Measurements from ENCODE around the gene COL6A2. TPM values are rescaled to one million over a fixed set of nuclear protein-coding genes. Genes with fewer than 3 reads are reported as not detected.
A peak's percentile ranks its signal among the peaks of the same experiment; 100 is the strongest.
"Not testable (repeated sequence)": the region's sequence is repeated elsewhere in the genome, so short reads cannot be mapped to it uniquely, and the experiment has no call there.

The COL6A2 gene
- total RNA-seq, 1 donor from 2014 or later: 18.5 TPM

DNA sequence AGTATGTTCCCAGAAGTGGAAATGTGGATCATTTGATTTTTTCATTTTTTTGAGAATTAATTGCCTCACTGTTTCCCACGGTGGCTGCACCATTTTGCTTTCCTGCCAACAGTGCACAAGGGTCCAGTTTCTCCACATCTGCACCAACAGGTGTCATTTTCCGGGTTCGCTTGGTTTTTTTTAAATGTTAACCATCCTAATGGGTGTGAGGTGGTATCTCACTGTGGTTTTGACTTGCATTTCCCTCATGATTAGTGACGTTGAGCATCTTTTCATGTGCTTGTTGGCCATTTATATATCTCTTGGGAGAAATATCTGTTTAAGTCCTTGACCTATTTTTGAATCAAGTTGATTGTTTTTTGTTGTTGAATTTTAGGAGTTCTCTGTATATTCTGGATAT is 3.0 kb downstream of the COL6A2 start:
- Mint-ChIP-seq H3K27me3 (ENCODE audit: low read depth) (peaks cover 62% of the 10 kb centered on the region), H3K27ac (ENCODE audit: unreplicated experiment) (no peak overlapping the region), H3K4me3 (peak overlapping the region; percentile 59)

DNA sequence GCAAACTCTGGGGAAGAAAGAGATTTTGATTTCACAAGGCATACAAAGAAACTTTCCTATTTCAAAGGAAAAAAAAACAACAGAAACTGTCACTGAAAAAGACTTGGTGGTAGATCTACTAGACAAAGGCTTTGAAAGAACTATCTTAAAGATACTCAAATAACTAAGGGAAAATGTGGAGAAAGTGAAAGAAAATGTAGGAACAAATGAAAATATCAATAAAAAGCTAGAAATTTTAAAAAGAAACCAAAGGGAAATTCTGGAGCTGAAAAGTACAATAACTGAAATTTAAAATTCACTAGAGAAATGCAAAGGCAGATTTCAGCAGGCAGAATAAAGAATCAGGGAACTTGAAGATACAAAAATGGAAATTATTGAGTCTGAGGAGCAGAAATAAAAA is 6.2 kb downstream of the COL6A2 start:
- Mint-ChIP-seq H3K9me3 (peaks cover 21% of the 10 kb centered on the region), H3K27ac (ENCODE audit: unreplicated experiment) (no peak overlapping the region), H3K4me3 (no peak overlapping the region), H3K4me1 (no peaks in the 10 kb centered on the region), H3K27me3 (ENCODE audit: low read depth) (peaks cover 51% of the 10 kb centered on the region), H3K36me3 (ENCODE audit: low read depth) (peaks cover 26% of the 10 kb centered on the region)
- TF ChIP-seq, protein P1, sequence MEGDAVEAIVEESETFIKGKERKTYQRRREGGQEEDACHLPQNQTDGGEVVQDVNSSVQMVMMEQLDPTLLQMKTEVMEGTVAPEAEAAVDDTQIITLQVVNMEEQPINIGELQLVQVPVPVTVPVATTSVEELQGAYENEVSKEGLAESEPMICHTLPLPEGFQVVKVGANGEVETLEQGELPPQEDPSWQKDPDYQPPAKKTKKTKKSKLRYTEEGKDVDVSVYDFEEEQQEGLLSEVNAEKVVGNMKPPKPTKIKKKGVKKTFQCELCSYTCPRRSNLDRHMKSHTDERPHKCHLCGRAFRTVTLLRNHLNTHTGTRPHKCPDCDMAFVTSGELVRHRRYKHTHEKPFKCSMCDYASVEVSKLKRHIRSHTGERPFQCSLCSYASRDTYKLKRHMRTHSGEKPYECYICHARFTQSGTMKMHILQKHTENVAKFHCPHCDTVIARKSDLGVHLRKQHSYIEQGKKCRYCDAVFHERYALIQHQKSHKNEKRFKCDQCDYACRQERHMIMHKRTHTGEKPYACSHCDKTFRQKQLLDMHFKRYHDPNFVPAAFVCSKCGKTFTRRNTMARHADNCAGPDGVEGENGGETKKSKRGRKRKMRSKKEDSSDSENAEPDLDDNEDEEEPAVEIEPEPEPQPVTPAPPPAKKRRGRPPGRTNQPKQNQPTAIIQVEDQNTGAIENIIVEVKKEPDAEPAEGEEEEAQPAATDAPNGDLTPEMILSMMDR (conservative IDR thresholded peaks at IDR 0.05): no peak
- DNase-seq (ENCODE audit: low read depth, low spot score): no peak

More for the DNA sequence above, 3.0 kb downstream of the COL6A2 start:
- TF ChIP-seq, protein P1 (conservative IDR thresholded peaks at IDR 0.05): no peak
- H3K4me1 Mint-ChIP-seq: peaks cover 4% of the 10 kb centered on the region
- peaks cover 17% of the 10 kb centered on the region for H3K36me3 Mint-ChIP-seq (ENCODE audit: low read depth)
- H3K9me3 Mint-ChIP-seq: peaks cover 14% of the 10 kb centered on the region
- no peak for DNase-seq (ENCODE audit: low read depth, low spot score)

DNA sequence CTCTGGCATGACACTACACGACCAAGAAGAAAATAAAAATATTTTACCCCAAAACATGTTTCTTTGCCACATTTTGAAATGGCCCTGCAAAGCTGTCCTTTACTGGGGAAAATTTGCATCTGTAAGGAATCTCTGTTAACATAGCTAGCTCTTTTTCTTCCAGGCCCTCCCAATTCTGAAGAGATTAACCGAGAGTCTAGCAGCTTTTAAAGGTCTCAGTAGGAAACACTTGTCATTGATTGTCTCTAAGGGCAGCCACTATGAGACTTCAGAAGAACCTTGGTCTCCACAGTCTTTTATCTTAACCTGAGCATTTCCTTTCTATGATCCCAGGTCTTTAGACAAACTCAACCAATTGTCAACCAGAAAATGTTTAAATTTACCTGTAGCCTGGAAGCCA is 9.5 kb downstream of the COL6A2 start:
- H3K27ac Mint-ChIP-seq (ENCODE audit: unreplicated experiment); H3K4me3 Mint-ChIP-seq; DNase-seq (ENCODE audit: low read depth, low spot score); H3K4me1 Mint-ChIP-seq: not testable (repeated sequence)
- peaks cover 18% of the 10 kb centered on the region for H3K27me3 Mint-ChIP-seq (ENCODE audit: low read depth)
- peaks cover 16% of the 10 kb centered on the region for H3K36me3 Mint-ChIP-seq (ENCODE audit: low read depth)
- peaks cover 14% of the 10 kb centered on the region for H3K9me3 Mint-ChIP-seq

DNA sequence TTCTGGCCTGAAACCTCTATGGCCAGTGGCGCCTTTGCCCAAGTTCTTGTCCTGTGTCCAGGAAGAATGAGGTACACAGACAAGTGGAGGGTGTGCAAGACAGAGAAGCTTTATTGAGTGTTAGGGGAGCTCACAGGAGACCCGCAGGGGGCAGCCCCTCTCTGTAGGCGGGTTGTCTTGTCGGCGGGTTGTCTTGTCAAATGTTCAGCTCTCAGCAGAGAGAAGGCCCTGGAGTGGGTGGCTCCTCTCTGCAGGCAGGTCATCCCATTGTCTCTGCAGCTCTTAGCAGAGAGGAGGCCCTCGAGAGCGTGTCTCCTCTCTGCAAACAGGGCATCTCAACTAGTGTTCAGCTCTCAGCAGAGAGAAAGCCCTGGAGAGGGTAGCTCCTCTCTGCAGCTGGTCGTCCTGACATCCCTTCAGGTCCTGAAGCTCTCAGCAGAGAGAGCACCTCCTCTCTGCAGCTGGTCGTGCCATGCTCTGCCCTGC is 11.0 kb downstream of the COL6A2 start:
- peaks cover 9% of the 10 kb centered on the region for H3K9me3 Mint-ChIP-seq
- TF ChIP-seq, protein P1 (conservative IDR thresholded peaks at IDR 0.05): no peak
- DNase-seq (ENCODE audit: low read depth, low spot score): no peak
- H3K27ac Mint-ChIP-seq (ENCODE audit: unreplicated experiment): no peak overlapping the region
- peaks cover 10% of the 10 kb centered on the region for H3K36me3 Mint-ChIP-seq (ENCODE audit: low read depth)
- H3K4me3 Mint-ChIP-seq: no peak overlapping the region
- H3K4me1 Mint-ChIP-seq: no peaks in the 10 kb centered on the region
- peaks cover 6% of the 10 kb centered on the region for H3K27me3 Mint-ChIP-seq (ENCODE audit: low read depth)

DNA sequence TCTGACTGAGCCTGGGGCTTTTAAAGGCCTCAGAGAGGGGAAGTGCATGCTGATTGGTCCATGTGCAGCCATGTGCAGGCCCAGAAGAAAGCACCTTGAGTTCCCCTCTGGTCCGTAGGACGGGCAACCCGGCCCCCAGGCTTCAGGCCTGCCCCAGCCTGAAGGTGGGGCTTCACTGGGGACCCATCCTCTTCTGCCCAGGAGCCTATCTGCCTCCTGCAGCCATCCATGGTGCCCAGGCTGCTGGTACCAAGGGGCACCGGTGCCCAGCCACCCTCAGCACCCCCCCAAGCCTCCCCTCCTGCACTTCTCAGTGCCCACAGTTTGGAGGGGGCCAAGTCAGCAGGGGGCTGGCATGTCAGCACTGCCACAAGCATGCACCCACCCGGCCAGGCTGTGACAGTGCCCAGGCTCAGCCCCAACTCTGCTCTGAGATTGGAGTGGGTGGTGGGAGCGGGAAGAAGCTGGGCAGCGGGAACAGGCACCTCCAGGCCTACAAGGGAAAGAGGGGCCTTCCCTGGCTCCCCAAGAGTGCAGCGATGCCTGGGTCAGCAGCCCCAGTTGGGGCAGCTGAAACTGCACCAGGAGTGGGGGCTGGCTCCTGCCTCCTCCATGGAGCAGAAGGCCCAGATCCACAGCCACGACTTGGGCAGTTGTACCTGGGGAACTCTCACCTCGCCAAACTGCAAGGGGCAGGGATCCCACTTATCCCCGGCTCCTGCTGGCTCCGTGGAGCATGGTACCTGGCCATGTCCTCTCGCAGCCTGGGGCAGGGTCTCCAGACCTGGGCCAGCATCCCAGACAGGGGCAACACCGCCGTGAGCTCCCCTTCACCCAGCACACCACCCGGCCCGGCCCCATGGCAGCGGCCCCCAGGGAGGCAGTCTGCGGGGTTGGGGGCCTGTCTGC is 11.7 kb downstream of the COL6A2 start:
- Mint-ChIP-seq H3K4me1 (no peaks in the 10 kb centered on the region), H3K36me3 (ENCODE audit: low read depth) (peaks cover 10% of the 10 kb centered on the region), H3K27me3 (ENCODE audit: low read depth) (no peaks in the 10 kb centered on the region), H3K27ac (ENCODE audit: unreplicated experiment) (no peak overlapping the region), H3K4me3 (no peak overlapping the region), H3K9me3 (peaks cover 9% of the 10 kb centered on the region)
- DNase-seq (ENCODE audit: low read depth, low spot score): no peak
- TF ChIP-seq, protein P1 (conservative IDR thresholded peaks at IDR 0.05): no peak

All from neural crest cell (in vitro differentiated cells).